ENCODE results near the gene ADAM8.
A peak's percentile ranks its signal among the peaks of the same experiment; 100 is the strongest.
"Not testable (repeated sequence)": the region's sequence is repeated elsewhere in the genome, so short reads cannot be mapped to it uniquely, and the experiment has no call there.

ADAM8 gene

GRCh38 chr10:133236401-133237240 lies 40.0 kb downstream of the ADAM8 start:
- Histone ChIP-seq H3K36me3 (ENCODE audit: control insufficient read depth in 5 of 5, insufficient read depth in 5 of 5, low read length in 5 of 5) (no peaks in the 10 kb centered on the region), H3K4me3 (ENCODE audit: low read depth in 1 of 5, low read length in 5 of 5) (peak overlapping the region in 2 of 5 donors; percentile 43 to 55), H3K9me3 (ENCODE audit: control insufficient read depth in 5 of 5, low read length in 5 of 5) (no peaks in the 10 kb centered on the region), H3K27ac (ENCODE audit: low read depth, low read length) (no peak overlapping the region), H3K9ac (ENCODE audit: low read length in 5 of 5) (no peak overlapping the region), H3K27me3 (ENCODE audit: control insufficient read depth in 5 of 5, insufficient read depth in 4 of 5, low read length in 5 of 5) (peaks cover 24 to 63% (median 51%) of the 10 kb centered on the region in 5 donors), H3K4me1 (ENCODE audit: control insufficient read depth in 5 of 5, insufficient read depth in 5 of 5, low read length in 5 of 5) (peaks cover 0 to 31% (median 13%) of the 10 kb centered on the region in 5 donors)

GRCh38 chr10:133235932-133236331 lies 40.7 kb downstream of the ADAM8 start:
- Histone ChIP-seq H3K9me3 (ENCODE audit: control insufficient read depth in 5 of 5, low read length in 5 of 5) (no peaks in the 10 kb centered on the region), H3K27me3 (ENCODE audit: control insufficient read depth in 5 of 5, insufficient read depth in 4 of 5, low read length in 5 of 5) (peaks cover 26 to 62% (median 50%) of the 10 kb centered on the region in 5 donors), H3K36me3 (ENCODE audit: control insufficient read depth in 5 of 5, insufficient read depth in 5 of 5, low read length in 5 of 5) (no peaks in the 10 kb centered on the region), H3K4me3 (ENCODE audit: low read depth in 1 of 5, low read length in 5 of 5) (peak overlapping the region in 2 of 5 donors; percentile 39 to 55), H3K27ac (ENCODE audit: low read depth, low read length) (no peak overlapping the region), H3K9ac (ENCODE audit: low read length in 5 of 5) (peak overlapping the region in 1 of 5 donors; percentile 30), H3K4me1 (ENCODE audit: control insufficient read depth in 5 of 5, insufficient read depth in 5 of 5, low read length in 5 of 5) (peaks cover 0 to 24% (median 11%) of the 10 kb centered on the region in 5 donors)

GRCh38 chr10:133235265-133235855 lies 41.3 kb downstream of the ADAM8 start:
- H3K27ac ChIP-seq (ENCODE audit: low read depth, low read length): no peak overlapping the region
- H3K4me1 ChIP-seq (ENCODE audit: control insufficient read depth in 5 of 5, insufficient read depth in 5 of 5, low read length in 5 of 5): peaks cover 0 to 23% (median 11%) of the 10 kb centered on the region in 5 donors
- H3K9me3 ChIP-seq (ENCODE audit: control insufficient read depth in 5 of 5, low read length in 5 of 5): no peaks in the 10 kb centered on the region
- no peak overlapping the region for H3K9ac ChIP-seq (ENCODE audit: low read length in 5 of 5)
- H3K36me3 ChIP-seq (ENCODE audit: control insufficient read depth in 5 of 5, insufficient read depth in 5 of 5, low read length in 5 of 5): no peaks in the 10 kb centered on the region
- H3K27me3 ChIP-seq (ENCODE audit: control insufficient read depth in 5 of 5, insufficient read depth in 4 of 5, low read length in 5 of 5): peaks cover 26 to 62% (median 48%) of the 10 kb centered on the region in 5 donors
- peak overlapping the region in 1 of 5 donors; percentile 40 for H3K4me3 ChIP-seq (ENCODE audit: low read depth in 1 of 5, low read length in 5 of 5)

DNA sequence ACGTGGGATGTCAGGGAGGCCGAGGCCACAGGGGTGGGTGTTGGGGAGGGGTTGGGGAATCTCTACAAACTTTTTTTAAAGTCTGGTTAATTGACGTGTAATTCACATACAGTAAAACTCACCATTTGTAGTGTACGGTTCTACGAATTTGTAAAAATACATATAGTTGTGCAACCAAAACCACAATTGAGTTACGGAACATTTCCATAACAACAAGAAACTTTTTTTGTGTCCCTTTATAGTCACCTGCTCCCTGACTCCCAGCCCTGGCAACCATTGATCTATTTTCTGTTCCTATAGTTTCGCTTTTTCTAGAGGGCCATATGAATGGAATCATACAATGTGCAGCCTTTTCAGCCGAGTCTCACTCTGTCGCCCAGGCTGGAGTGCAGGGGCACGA lies 41.9 kb downstream of the ADAM8 start:
- not testable (repeated sequence) for H3K9ac ChIP-seq (ENCODE audit: low read length in 5 of 5); H3K9me3 ChIP-seq (ENCODE audit: control insufficient read depth in 5 of 5, low read length in 5 of 5); H3K36me3 ChIP-seq (ENCODE audit: control insufficient read depth in 5 of 5, insufficient read depth in 5 of 5, low read length in 5 of 5); H3K27ac ChIP-seq (ENCODE audit: low read depth, low read length)
- Histone ChIP-seq H3K4me1 (ENCODE audit: control insufficient read depth in 5 of 5, insufficient read depth in 5 of 5, low read length in 5 of 5) (peaks cover 0 to 24% (median 11%) of the 10 kb centered on the region in 5 donors), H3K27me3 (ENCODE audit: control insufficient read depth in 5 of 5, insufficient read depth in 4 of 5, low read length in 5 of 5) (peaks cover 26 to 58% (median 48%) of the 10 kb centered on the region in 5 donors), H3K4me3 (ENCODE audit: low read depth in 1 of 5, low read length in 5 of 5) (peak overlapping the region in 1 of 5 donors; percentile 40)

DNA sequence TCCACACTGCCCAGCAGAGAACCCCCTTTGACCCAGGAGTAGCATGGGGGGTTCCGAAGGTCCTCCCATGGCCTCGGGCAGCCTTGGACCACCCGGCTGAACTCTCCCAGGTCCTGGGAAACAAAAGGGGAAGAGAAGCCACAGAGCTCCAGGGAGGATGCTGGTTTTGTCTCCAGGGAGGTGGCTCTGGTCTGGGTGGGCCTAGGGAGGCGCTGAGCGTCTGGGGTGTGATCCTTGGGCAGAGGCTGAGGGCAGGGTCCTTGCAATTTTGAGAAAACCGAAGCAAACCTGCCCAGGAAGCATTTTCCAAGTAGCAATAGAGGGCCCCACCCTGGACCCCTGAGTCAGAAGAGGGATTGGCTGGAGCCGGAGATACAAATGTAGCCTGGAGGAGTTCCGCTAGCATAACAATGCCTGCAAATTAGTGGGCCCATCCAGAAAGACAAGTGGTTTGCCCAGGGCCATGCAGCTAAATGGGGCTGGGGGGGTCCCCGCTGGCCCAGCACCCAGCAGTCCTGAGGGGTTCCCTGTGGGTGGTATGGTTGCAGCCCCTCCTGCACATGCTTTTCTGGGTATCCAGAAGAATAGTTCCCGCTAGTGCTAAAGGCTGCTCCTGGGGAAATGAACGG lies 44.6 kb downstream of the ADAM8 start:
- no peak overlapping the region for H3K9ac ChIP-seq (ENCODE audit: low read length in 5 of 5)
- peaks cover 0 to 12% (median 5%) of the 10 kb centered on the region in 5 donors for H3K4me1 ChIP-seq (ENCODE audit: control insufficient read depth in 5 of 5, insufficient read depth in 5 of 5, low read length in 5 of 5)
- H3K27ac ChIP-seq (ENCODE audit: low read depth, low read length): no peak overlapping the region
- no peaks in the 10 kb centered on the region for H3K9me3 ChIP-seq (ENCODE audit: control insufficient read depth in 5 of 5, low read length in 5 of 5)
- H3K36me3 ChIP-seq (ENCODE audit: control insufficient read depth in 5 of 5, insufficient read depth in 5 of 5, low read length in 5 of 5): no peaks in the 10 kb centered on the region
- H3K4me3 ChIP-seq (ENCODE audit: low read depth in 1 of 5, low read length in 5 of 5): no peak overlapping the region
- H3K27me3 ChIP-seq (ENCODE audit: control insufficient read depth in 5 of 5, insufficient read depth in 4 of 5, low read length in 5 of 5): peaks cover 30 to 51% (median 37%) of the 10 kb centered on the region in 5 donors

DNA sequence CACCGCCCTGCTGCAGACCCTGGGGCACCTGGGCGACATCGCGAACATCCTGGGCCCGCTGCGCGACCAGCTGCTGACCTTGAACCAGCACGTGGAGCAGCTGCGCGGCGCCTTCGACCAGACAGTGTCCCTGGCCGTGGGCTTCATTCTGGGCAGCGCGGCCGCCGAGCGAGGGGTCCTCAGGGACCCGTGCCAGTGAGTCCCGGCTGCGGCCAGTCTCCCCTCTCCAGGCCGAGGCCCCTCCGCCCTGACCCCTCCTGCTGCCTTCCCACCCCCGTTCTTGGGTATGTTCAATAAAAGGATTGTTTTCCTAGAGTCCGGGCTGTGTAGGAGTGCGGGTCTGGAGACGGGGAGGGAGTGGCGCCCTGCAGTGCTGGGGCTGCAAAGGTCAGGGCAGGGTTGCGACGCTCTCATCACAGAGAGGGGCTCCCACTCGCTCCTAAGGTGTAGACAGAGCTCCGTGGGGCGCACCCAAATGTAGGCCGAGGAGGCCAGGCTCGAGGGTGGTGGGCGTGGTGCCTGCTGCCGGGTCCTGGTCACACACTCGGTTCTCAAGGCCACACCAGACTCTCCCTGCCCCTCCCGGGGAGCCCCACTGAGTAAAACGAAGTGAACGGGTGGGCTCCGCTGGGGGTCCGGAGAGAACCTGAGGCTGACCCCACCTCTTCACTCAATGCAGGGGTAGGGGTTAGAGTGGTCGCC lies 45.3 kb downstream of the ADAM8 start:
- no peak overlapping the region for H3K9ac ChIP-seq (ENCODE audit: low read length in 5 of 5)
- no peak overlapping the region for H3K27ac ChIP-seq (ENCODE audit: low read depth, low read length)
- H3K27me3 ChIP-seq (ENCODE audit: control insufficient read depth in 5 of 5, insufficient read depth in 4 of 5, low read length in 5 of 5): peaks cover 30 to 53% (median 38%) of the 10 kb centered on the region in 5 donors
- no peaks in the 10 kb centered on the region for H3K36me3 ChIP-seq (ENCODE audit: control insufficient read depth in 5 of 5, insufficient read depth in 5 of 5, low read length in 5 of 5)
- H3K9me3 ChIP-seq (ENCODE audit: control insufficient read depth in 5 of 5, low read length in 5 of 5): no peaks in the 10 kb centered on the region
- no peak overlapping the region for H3K4me3 ChIP-seq (ENCODE audit: low read depth in 1 of 5, low read length in 5 of 5)
- peaks cover 0 to 5% (median 0%) of the 10 kb centered on the region in 5 donors for H3K4me1 ChIP-seq (ENCODE audit: control insufficient read depth in 5 of 5, insufficient read depth in 5 of 5, low read length in 5 of 5)

DNA sequence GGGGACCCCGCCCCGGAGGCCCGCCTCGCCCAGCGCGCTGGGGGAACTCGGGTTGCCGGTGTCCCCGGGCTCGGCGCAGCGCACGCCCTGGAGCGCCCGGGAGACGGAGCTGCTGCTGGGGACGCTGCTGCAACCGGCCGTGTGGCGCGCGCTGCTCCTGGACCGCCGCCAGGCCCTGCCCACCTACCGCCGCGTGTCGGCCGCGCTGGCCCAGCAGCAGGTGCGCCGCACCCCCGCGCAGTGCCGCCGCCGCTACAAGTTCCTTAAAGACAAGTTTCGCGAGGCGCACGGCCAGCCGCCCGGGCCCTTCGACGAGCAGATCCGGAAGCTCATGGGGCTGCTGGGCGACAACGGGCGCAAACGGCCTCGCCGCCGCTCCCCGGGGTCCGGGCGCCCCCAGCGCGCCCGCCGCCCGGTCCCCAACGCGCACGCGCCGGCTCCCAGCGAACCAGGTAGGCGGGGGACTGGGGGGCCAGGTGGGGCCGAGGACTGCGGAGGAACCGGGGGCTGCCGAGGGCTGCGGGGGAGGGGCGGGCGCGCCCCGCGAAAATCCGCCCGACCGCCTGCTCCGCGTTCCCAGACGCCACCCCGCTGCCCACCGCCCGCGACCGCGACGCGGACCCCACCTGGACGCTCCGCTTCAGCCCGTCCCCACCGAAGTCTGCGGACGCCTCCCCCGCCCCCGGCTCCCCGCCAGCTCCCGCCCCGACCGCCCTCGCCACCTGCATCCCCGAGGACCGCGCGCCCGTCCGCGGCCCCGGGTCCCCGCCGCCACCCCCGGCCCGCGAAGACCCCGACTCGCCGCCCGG lies 46.1 kb downstream of the ADAM8 start:
- Histone ChIP-seq H3K9me3 (ENCODE audit: control insufficient read depth in 5 of 5, low read length in 5 of 5) (no peaks in the 10 kb centered on the region), H3K27ac (ENCODE audit: low read depth, low read length) (no peak overlapping the region), H3K36me3 (ENCODE audit: control insufficient read depth in 5 of 5, insufficient read depth in 5 of 5, low read length in 5 of 5) (no peaks in the 10 kb centered on the region), H3K9ac (ENCODE audit: low read length in 5 of 5) (no peak overlapping the region), H3K27me3 (ENCODE audit: control insufficient read depth in 5 of 5, insufficient read depth in 4 of 5, low read length in 5 of 5) (peaks cover 26 to 56% (median 43%) of the 10 kb centered on the region in 5 donors), H3K4me3 (ENCODE audit: low read depth in 1 of 5, low read length in 5 of 5) (peak overlapping the region in 1 of 5 donors; percentile 34), H3K4me1 (ENCODE audit: control insufficient read depth in 5 of 5, insufficient read depth in 5 of 5, low read length in 5 of 5) (peaks cover 0 to 3% (median 0%) of the 10 kb centered on the region in 5 donors)

GRCh38 chr10:133230044-133230361 lies 46.7 kb downstream of the ADAM8 start, which contains the start of gene UTF1:
UTF1 (plus strand) TSS chr10:133230217; CDS start chr10:133230289, 72 bp downstream.
- Histone ChIP-seq H3K4me1 (ENCODE audit: control insufficient read depth in 5 of 5, insufficient read depth in 5 of 5, low read length in 5 of 5) (peaks cover 0 to 3% (median 0%) of the 10 kb centered on the region in 5 donors), H3K9me3 (ENCODE audit: control insufficient read depth in 5 of 5, low read length in 5 of 5) (no peaks in the 10 kb centered on the region), H3K27me3 (ENCODE audit: control insufficient read depth in 5 of 5, insufficient read depth in 4 of 5, low read length in 5 of 5) (peaks cover 26 to 62% (median 49%) of the 10 kb centered on the region in 5 donors), H3K36me3 (ENCODE audit: control insufficient read depth in 5 of 5, insufficient read depth in 5 of 5, low read length in 5 of 5) (no peaks in the 10 kb centered on the region), H3K27ac (ENCODE audit: low read depth, low read length) (no peak within 1 kb of the TSS), H3K4me3 (ENCODE audit: low read depth in 1 of 5, low read length in 5 of 5) (peak within 1 kb of the TSS in 1 of 5 donors; percentile 34), H3K9ac (ENCODE audit: low read length in 5 of 5) (no peak within 1 kb of the TSS)
